ENCODE measurements around the gene BCAT1.

DNA sequence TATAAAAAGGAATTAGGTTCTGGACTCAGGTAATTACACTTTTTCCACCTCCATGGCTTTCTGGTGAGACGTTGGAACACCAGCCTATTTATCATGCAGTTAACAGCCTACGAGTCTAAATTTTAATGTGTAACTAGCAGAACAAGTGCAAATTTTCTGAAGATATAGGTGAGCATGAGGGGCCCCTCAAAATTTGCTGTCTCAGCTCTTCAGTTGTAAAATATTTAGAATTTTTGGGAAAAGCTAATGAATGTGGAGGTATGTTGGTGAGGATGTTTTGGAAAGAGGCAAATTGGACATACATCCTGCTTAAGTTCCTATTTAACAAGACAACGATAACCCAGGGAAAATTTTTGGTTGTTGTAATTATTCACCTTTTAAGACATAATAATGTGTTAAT is 25.3 kb upstream of the BCAT1 start:
- TF ChIP-seq, protein P1, sequence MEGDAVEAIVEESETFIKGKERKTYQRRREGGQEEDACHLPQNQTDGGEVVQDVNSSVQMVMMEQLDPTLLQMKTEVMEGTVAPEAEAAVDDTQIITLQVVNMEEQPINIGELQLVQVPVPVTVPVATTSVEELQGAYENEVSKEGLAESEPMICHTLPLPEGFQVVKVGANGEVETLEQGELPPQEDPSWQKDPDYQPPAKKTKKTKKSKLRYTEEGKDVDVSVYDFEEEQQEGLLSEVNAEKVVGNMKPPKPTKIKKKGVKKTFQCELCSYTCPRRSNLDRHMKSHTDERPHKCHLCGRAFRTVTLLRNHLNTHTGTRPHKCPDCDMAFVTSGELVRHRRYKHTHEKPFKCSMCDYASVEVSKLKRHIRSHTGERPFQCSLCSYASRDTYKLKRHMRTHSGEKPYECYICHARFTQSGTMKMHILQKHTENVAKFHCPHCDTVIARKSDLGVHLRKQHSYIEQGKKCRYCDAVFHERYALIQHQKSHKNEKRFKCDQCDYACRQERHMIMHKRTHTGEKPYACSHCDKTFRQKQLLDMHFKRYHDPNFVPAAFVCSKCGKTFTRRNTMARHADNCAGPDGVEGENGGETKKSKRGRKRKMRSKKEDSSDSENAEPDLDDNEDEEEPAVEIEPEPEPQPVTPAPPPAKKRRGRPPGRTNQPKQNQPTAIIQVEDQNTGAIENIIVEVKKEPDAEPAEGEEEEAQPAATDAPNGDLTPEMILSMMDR (IDR thresholded peaks at IDR 0.05; ENCODE audit: low read length) = no peak
- TF ChIP-seq EZH2 (IDR thresholded peaks at IDR 0.05; ENCODE audit: borderline replicate concordance, low read length) = no peak

Data from OCI-LY1 (cell line).